ENCODE data around the gene SMYD5. TPM values are rescaled to one million over a fixed set of nuclear protein-coding genes. Genes with fewer than 3 reads are reported as not detected.
A peak's percentile ranks its signal among the peaks of the same experiment; 100 is the strongest.

Gene SMYD5
- total RNA-seq, 6 experiments from 2014 or later, result 5.3 to 12.2 (median 9.4) TPM

DNA sequence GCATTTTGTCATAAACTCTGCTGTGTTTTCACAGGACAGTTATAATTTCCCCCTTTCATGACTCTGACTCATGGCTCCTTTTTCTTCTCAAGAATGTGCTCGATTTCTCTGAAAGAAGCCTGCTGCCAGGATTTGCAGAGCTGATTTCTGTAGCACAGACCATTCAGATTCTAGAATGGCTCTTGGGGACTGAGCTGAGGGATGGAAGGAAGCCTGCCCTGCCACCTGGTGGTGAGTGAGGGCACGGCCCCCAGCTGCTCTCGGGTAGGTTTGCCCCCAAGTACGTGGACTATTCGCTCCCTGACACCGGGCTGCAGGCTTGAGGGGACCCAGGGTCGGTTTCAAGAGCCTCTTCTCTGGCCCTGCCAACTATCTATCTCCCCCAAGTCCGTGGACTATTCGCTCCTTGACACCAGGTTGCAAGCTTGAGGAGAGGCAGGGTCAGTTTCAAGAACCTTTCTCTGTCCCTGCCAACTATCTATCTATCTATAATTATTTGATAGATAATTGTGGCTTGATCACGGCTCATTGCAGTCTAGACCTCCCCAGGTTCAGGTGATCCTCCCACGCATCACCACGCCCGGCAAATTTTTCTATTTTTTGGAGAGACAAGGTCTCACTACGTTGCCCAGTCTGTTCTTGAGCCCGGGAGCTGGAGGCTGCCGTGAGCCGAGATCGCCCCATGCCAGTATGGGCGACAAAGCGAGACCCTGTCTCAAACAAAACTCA lies 1.4 kb upstream of the SMYD5 start:
- DNase-seq (peak; percentile 62 to 67 (median 67)), ATAC-seq (peak; percentile 63 to 74 (median 72))
- Histone ChIP-seq H3K4me1 (no peaks in the 10 kb centered on the region), H3K4me3 (no peak overlapping the region), H3K9me3 (no peaks in the 10 kb centered on the region), H3K27ac (no peak overlapping the region), H3K27me3 (no peaks in the 10 kb centered on the region), H3K36me3 (no peaks in the 10 kb centered on the region)
- intact Hi-C loops (cut with DNase I), result no loop called here
- 72% methylated on average over 13 of the region's 20 CpGs for WGBS (ENCODE audit: insufficient coverage, low coverage, low lambda C conversion rate, missing lambda C conversion rate)
- TF ChIP-seq, protein P1, sequence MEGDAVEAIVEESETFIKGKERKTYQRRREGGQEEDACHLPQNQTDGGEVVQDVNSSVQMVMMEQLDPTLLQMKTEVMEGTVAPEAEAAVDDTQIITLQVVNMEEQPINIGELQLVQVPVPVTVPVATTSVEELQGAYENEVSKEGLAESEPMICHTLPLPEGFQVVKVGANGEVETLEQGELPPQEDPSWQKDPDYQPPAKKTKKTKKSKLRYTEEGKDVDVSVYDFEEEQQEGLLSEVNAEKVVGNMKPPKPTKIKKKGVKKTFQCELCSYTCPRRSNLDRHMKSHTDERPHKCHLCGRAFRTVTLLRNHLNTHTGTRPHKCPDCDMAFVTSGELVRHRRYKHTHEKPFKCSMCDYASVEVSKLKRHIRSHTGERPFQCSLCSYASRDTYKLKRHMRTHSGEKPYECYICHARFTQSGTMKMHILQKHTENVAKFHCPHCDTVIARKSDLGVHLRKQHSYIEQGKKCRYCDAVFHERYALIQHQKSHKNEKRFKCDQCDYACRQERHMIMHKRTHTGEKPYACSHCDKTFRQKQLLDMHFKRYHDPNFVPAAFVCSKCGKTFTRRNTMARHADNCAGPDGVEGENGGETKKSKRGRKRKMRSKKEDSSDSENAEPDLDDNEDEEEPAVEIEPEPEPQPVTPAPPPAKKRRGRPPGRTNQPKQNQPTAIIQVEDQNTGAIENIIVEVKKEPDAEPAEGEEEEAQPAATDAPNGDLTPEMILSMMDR (IDR thresholded peaks at IDR 0.05), result peak; percentile 75 to 93 (median 91)
- no peak for TF ChIP-seq POLR2A (IDR thresholded peaks at IDR 0.05)

DNA sequence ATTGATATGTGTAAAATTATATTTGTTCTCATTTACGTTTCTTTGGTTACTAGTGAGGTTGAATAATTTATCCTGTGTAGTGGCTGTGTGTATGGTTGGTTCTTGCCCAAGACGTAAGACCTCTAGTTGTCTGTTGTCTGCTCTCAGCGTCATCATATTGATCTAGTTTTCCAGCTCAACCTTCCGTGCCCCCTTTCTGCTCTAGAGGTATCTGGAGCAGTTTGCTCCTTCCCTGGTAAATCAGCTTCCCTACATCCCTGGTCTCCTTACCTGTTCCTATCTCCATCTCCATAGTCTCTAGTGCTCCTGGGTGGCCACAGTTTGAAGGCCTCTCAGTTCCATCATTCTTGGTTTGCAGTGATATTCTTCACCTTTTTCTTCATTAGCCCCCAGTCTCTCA lies 1.2 kb downstream of the SMYD5 start:
- peak overlapping the region in 1 of 3 donors; percentile 91 for H3K4me3 ChIP-seq
- H3K9me3 ChIP-seq, result no peaks in the 10 kb centered on the region
- TF ChIP-seq, protein P1 (IDR thresholded peaks at IDR 0.05), result no peak
- no peak for TF ChIP-seq POLR2A (IDR thresholded peaks at IDR 0.05)
- intact Hi-C loops (cut with DNase I), result no loop called here
- H3K36me3 ChIP-seq, result peaks cover 0 to 4% (median 0%) of the 10 kb centered on the region in 4 donors
- no peak for DNase-seq
- ATAC-seq, result no peak
- no peaks in the 10 kb centered on the region for H3K27me3 ChIP-seq
- H3K27ac ChIP-seq, result no peak overlapping the region
- no peaks in the 10 kb centered on the region for H3K4me1 ChIP-seq
- 63% methylated on average over 4 of the region's 4 CpGs for WGBS (ENCODE audit: insufficient coverage, low coverage, low lambda C conversion rate, missing lambda C conversion rate)

DNA sequence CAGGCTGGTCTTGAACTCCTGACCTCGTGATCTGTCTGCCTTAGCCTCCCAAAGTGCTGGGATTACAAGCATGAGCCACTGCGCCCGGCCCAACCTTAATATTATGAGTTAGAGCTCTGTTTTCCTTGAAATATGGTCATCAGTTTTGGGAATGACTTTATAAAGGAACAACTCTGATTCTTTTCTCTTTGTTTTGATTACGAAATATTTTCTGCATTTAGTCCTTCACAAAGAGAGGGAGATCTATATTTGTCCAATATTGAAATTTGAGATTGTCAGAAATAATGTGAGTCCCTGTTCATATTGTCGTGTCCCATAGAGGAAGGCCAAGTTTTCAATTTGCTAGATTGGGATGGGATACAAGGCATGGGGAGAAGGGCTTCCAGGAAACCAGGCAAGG lies 3.1 kb downstream of the SMYD5 start:
- ATAC-seq, result no peak

DNA sequence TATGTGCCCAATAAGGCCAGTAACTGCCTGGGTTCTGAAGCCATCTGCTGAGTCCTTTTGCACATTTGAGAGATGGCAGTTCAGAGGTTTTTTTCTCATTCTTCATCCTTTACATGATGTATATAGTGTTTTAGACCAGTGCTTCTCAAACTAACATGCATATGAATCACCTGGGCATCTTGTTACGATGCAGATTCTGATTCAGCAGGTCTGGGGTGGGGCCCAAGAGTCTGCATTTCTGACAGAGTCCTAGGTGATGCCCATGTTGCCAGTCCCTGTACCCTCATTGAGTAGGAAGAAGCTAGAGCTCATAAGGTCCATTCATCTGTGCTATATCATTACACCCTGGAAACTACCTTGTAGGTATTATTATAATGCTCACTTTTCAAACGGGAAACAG lies 3.8 kb downstream of the SMYD5 start:
- Histone ChIP-seq H3K36me3 (peaks cover 0 to 20% (median 10%) of the 10 kb centered on the region in 4 donors), H3K4me1 (no peaks in the 10 kb centered on the region), H3K9me3 (no peaks in the 10 kb centered on the region), H3K27me3 (no peaks in the 10 kb centered on the region), H3K4me3 (no peak overlapping the region), H3K27ac (no peak overlapping the region)
- TF ChIP-seq POLR2A (IDR thresholded peaks at IDR 0.05), result no peak
- TF ChIP-seq, protein P1 (IDR thresholded peaks at IDR 0.05), result no peak
- ATAC-seq (no peak), DNase-seq (no peak)
- WGBS (ENCODE audit: insufficient coverage, low coverage, low lambda C conversion rate, missing lambda C conversion rate), result 100% methylated on average over 2 of the region's 2 CpGs
- intact Hi-C loops (cut with DNase I), result no loop called here

More for the DNA sequence above, 3.1 kb downstream of the SMYD5 start:
- 88% methylated on average over 5 of the region's 5 CpGs for WGBS (ENCODE audit: insufficient coverage, low coverage, low lambda C conversion rate, missing lambda C conversion rate)
- no peak overlapping the region for H3K4me3 ChIP-seq
- intact Hi-C loops (cut with DNase I), result no loop called here
- no peaks in the 10 kb centered on the region for H3K27me3 ChIP-seq
- DNase-seq, result peak in 1 of 3 donors; percentile 2
- TF ChIP-seq POLR2A (IDR thresholded peaks at IDR 0.05), result no peak
- TF ChIP-seq, protein P1 (IDR thresholded peaks at IDR 0.05), result no peak
- no peak overlapping the region for H3K27ac ChIP-seq
- peaks cover 0 to 17% (median 9%) of the 10 kb centered on the region in 4 donors for H3K36me3 ChIP-seq
- no peaks in the 10 kb centered on the region for H3K9me3 ChIP-seq
- no peaks in the 10 kb centered on the region for H3K4me1 ChIP-seq

Measured in right lobe of liver (tissue), 6 donors.